Thoracic aorta (tissue), 2 donors: ENCODE results near the gene LRRK1. TPM values are rescaled to one million over a fixed set of nuclear protein-coding genes. Genes with fewer than 3 reads are reported as not detected.

ENCODE experiments used
- ATAC-seq: fragments of 150-250 bp; one replicate; pipeline ENCODE4 v1.8.0; 2017; ENCODE audit warnings: low read depth; ENCODE audit not compliant: insufficient number of reproducible peaks, low FRiP score
- DNase-seq: peaks from one replicate; pipeline ENCODE4 v3.0.0-alpha.2; 2020; ENCODE audit warnings: low spot score
- H3K27ac ChIP-seq, 2 donors: fragments of 200-600 bp; sonication (generic); 1 replicate in 1 of 2; 2 replicates in 1 of 2; pipeline ENCODE4 v1.5.1; 2016; ENCODE audit warnings: mild to moderate bottlenecking in 2 of 2, moderate library complexity in 2 of 2
- H3K27me3 ChIP-seq: fragments of 200-600 bp; sonication (generic); replicated peaks from 2 replicates; pipeline ENCODE4 v1.6.0; 2016; ENCODE audit warnings: mild to moderate bottlenecking; ENCODE audit not compliant: insufficient read depth
- H3K36me3 ChIP-seq: fragments of 200-600 bp; sonication (generic); one replicate; pipeline ENCODE4 v1.5.1; 2016
- H3K4me1 ChIP-seq, 2 donors: fragments of 200-600 bp; sonication (generic); 1 replicate in 1 of 2; 2 replicates in 1 of 2; pipeline versions ENCODE4 v1.5.1 to v1.6.0; 2016; ENCODE audit warnings: low read depth in 2 of 2, mild to moderate bottlenecking in 1 of 2; ENCODE audit not compliant: control insufficient read depth in 1 of 2
- H3K4me3 ChIP-seq: fragments of 200-600 bp; sonication (generic); 2 replicates; pipeline ENCODE4 v1.5.1; 2016; ENCODE audit warnings: mild to moderate bottlenecking
- H3K9me3 ChIP-seq: fragments of 200-600 bp; sonication (generic); 2 replicates; pipeline ENCODE4 v1.5.1; 2016
- total RNA-seq, 2 donors: library from RNA; depleted of rRNA; stranded (reverse); fragments of >200 nt; gene quantifications; one replicate each; pipeline versions ENCODE4 v1.1.0 to v1.2.3, GENCODE V29; 2016
- TF ChIP-seq, protein P1 (sequence below): fragments of 200-600 bp; sonication (generic); IDR thresholded peaks from one replicate; pipeline ENCODE4 v1.5.1; 2019; ENCODE audit warnings: antibody characterized with exemption

The LRRK1 gene
- total RNA-seq, 2 donors from 2014 or later, result 17.2 to 47.1 TPM

DNA sequence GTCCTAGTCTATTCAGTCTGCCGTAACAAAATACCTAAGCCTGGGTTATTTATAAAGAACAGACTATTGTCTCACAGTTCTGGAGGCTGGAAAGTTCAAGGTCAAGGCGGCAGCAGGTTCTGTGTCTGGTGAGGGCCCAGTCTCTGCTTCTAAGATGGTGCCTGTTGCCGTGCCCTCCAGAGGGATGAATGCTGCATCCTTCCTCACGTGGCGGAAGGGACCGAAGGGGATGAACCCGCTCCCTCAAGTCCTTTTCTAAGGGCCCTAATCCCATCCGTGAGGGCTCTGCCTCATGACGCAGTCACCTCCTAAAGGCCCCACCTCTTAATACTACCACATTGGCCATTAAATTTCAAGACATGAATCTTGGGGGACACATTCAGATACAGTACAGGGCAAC lies 199.0 kb downstream of the LRRK1 start:
- H3K36me3 ChIP-seq, result no peaks in the 10 kb centered on the region
- no peak for ATAC-seq
- H3K27ac ChIP-seq, result no peak overlapping the region
- no peaks in the 10 kb centered on the region for H3K27me3 ChIP-seq
- peaks cover 24 to 27% of the 10 kb centered on the region in 2 donors for H3K4me1 ChIP-seq
- TF ChIP-seq, protein P1, sequence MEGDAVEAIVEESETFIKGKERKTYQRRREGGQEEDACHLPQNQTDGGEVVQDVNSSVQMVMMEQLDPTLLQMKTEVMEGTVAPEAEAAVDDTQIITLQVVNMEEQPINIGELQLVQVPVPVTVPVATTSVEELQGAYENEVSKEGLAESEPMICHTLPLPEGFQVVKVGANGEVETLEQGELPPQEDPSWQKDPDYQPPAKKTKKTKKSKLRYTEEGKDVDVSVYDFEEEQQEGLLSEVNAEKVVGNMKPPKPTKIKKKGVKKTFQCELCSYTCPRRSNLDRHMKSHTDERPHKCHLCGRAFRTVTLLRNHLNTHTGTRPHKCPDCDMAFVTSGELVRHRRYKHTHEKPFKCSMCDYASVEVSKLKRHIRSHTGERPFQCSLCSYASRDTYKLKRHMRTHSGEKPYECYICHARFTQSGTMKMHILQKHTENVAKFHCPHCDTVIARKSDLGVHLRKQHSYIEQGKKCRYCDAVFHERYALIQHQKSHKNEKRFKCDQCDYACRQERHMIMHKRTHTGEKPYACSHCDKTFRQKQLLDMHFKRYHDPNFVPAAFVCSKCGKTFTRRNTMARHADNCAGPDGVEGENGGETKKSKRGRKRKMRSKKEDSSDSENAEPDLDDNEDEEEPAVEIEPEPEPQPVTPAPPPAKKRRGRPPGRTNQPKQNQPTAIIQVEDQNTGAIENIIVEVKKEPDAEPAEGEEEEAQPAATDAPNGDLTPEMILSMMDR, result no peak
- DNase-seq, result no peak
- no peaks in the 10 kb centered on the region for H3K9me3 ChIP-seq
- H3K4me3 ChIP-seq, result no peak overlapping the region

DNA sequence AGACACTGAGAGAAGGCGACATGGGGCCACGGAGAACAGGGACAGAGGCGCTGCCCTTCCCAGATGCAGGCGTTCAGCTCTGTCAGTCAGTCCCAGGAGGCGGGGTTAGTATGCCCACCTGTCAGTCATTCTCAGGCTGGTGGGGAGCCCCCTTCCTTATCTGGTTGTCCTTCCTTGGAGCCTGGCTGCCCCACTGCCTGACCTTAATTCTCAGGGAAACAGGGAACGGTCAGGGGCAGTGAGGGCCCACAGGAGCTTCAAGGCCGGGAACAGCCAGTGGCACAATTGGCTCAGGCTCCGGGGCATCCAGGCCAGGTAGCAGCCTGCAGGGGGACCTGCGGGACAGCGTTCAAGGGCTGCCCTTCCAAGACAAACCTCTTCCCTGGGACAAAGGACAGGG lies 199.5 kb downstream of the LRRK1 start:
- Histone ChIP-seq H3K9me3 (no peaks in the 10 kb centered on the region), H3K27me3 (no peaks in the 10 kb centered on the region), H3K4me1 (peaks cover 24 to 27% of the 10 kb centered on the region in 2 donors), H3K27ac (no peak overlapping the region), H3K36me3 (no peaks in the 10 kb centered on the region), H3K4me3 (no peak overlapping the region)
- DNase-seq, result no peak
- TF ChIP-seq, protein P1, result no peak
- no peak for ATAC-seq

DNA sequence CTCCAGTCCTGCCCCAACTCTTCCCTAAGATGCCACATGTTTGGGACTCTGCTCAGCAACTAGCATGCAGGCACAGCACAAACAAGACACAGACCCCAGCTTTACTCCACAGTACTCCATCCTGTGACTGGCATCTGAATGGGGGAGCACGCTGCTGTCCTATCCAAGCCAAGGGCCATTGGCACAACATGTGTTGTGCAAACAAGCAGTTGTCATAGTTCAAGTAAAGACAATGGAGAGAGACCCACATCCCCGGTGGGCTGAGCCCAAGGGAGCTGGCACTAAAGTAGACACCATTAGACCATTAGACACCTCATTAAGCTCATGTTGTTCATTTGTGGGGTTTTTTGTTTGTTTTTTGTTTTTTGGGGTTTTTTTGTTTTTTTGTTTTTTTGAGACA lies 200.0 kb downstream of the LRRK1 start:
- no peak for DNase-seq
- Histone ChIP-seq H3K4me1 (peaks cover 24 to 27% of the 10 kb centered on the region in 2 donors), H3K4me3 (no peak overlapping the region), H3K27ac (no peak overlapping the region), H3K27me3 (no peaks in the 10 kb centered on the region), H3K9me3 (no peaks in the 10 kb centered on the region), H3K36me3 (no peaks in the 10 kb centered on the region)
- TF ChIP-seq, protein P1, result no peak
- ATAC-seq, result no peak

Other genes with a start within 250 kb of the LRRK1 start
- gene ALDH1A3, start 39.5 kb upstream of the LRRK1 start, total RNA-seq, result 10 to 100 TPM in 1 of 2 donors, 1 to 10 TPM in 1; 3.2 to 21.8 TPM